Adrenal gland (tissue), 12 donors: ENCODE measurements around the gene RAB40A. TPM values are rescaled to one million over a fixed set of nuclear protein-coding genes. Genes with fewer than 3 reads are reported as not detected.

ENCODE experiments used
- DNase-seq, 7 donors: peaks; one replicate each; pipeline ENCODE4 v3.0.0-alpha.2; 2019 to 2020
- H3K27ac ChIP-seq, 5 donors: fragments of 200-600 bp; sonication (generic) in 4 of 5; 1 replicate in 3 of 5; 2 replicates in 2 of 5; pipeline versions ENCODE4 v1.5.1 to v1.8.0; 2016 to 2020; ENCODE audit warnings: mild to moderate bottlenecking in 1 of 5
- H3K27me3 ChIP-seq: fragments of 200-600 bp; 2 replicates; pipeline ENCODE4 v1.8.0; 2021
- H3K36me3 ChIP-seq, 2 donors: fragments of 200-600 bp; replicated peaks in 1 of 2; 1 replicate in 1 of 2; 2 replicates in 1 of 2; pipeline versions ENCODE4 v1.5.1 to v1.8.0; 2018 to 2022
- H3K4me1 ChIP-seq, 2 donors: fragments of 200-600 bp; replicated peaks in 1 of 2; 1 replicate in 1 of 2; 2 replicates in 1 of 2; pipeline versions ENCODE4 v1.5.1 to v1.8.0; 2018 to 2021
- H3K4me3 ChIP-seq, 4 donors: fragments of 200-600 bp; sonication (generic) in 3 of 4; one replicate each; pipeline ENCODE4 v1.5.1; 2016 to 2018
- H3K9me3 ChIP-seq, 3 donors: fragments of 200-600 bp; sonication (generic) in 1 of 3; replicated peaks in 1 of 3; 1 replicate in 2 of 3; 2 replicates in 1 of 3; pipeline versions ENCODE4 v1.5.1 to v1.8.0; 2016 to 2021
- POLR2A ChIP-seq, 2 donors: fragments of 450-650 bp; IDR thresholded peaks; one replicate each; pipeline ENCODE4 v1.6.1; 2017; ENCODE audit warnings: antibody characterized with exemption in 2 of 2, mild to moderate bottlenecking in 2 of 2, moderate library complexity in 1 of 2
- WGBS, 4 donors: extraction: QIAGEN DNeasy Blood & Tissue Kit in 2 of 4; methylation state at CpG; one replicate each; pipeline versions ENCODE4 v1.1.5 to v1.1.7; 2013 to 2017; 5-methylcytosine and 5-hydroxymethylcytosine counted together
- intact Hi-C, 2 donors: fragments of 100-400 bp; cut with DNase I; formaldehyde crosslinking; loops; one replicate each; pipeline versions ENCODE4 v1.14.1 to v1.15.0; 2022 to 2023
- polyA plus RNA-seq, 3 donors: library from polyadenylated mRNA; stranded (reverse); fragments of 200-250 nt in 2 of 3; fragments of 350-450 nt in 1 of 3; fragmentation: Illumina TruSeq in 1 of 3; extraction: RNeasy Lipid Tissue Mini Kit (QIAGEN cat#74804) in 1 of 3; gene quantifications; one replicate each; pipeline ENCODE4 v1.2.3, GENCODE V29; 2013 to 2014
- total RNA-seq, 9 donors: library from RNA; depleted of rRNA in 4 of 9; stranded (reverse); fragments of >200 nt in 4 of 9; fragments of 120-200 nt in 1 of 9; fragmentation: NEBNext Ultra II Directional in 1 of 9; extraction: Animal tissue kit (Norgen Biotek cat#: 25700) in 1 of 9; gene quantifications; one replicate each; pipeline versions ENCODE4 v1.1.0 to v1.2.4, GENCODE V29; 2013 to 2023
- TF ChIP-seq, protein P1 (sequence below), 6 experiments: fragments of 450-650 bp in 4 of 6; fragments of 200-600 bp in 2 of 6; sonication (generic) in 1 of 6; IDR thresholded peaks; 1 replicate in 5 of 6; 2 replicates in 1 of 6; pipeline versions ENCODE4 v1.5.1 to v1.8.0; 2016 to 2021; ENCODE audit warnings: antibody characterized with exemption in 6 of 6, mild to moderate bottlenecking in 2 of 6, moderate library complexity in 1 of 6
- donor health status: healthy with polysubstance abuse.
- donor health status: Bipolar disorder and iron deficiency.
- donor health status: DM: yes; HTN: yes; CAD: no.
- donor health status: DM: no; HTN: no; CAD: no.
- donor health status: DM: no; HTN: no; CAD: no.
- donor health status: DM: yes; HTN: yes; CAD: no.

RAB40A gene
- total and polyA plus RNA-seq, 12 donors = 0.65 to 3.4 (median 1.2) TPM

DNA sequence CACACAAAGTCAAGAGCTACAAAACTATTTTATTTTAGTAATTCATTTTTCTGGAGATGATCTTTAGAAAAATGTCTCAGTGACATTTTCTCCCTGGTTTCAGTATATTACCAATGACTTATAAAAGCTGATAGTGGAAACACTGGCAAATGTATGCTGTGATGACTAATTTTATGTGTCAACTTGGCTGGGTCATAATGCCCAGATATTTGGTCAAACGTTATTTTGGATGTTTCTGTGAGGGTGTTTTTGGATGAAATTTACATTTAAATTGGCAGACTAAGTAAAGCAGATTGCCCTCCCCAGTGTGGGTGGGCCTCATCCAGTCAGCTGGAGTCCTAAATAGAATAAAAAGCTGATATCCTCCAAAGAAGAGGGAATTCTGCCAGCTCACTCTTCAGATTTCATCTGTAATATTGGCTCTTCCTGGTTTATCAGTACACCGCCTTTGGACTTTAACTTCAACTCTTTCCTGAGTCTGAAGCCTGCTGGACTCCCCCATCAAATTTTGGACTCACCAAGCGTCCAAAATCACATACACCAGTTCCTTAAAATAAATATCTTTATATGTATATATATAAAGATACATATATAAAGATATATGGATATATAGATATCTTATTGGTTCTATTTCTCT is 31.2 kb upstream of the RAB40A start:
- DNase-seq = no peak
- Histone ChIP-seq H3K4me1 (no peaks in the 10 kb centered on the region), H3K36me3 (no peaks in the 10 kb centered on the region), H3K9me3 (no peaks in the 10 kb centered on the region), H3K4me3 (no peak overlapping the region), H3K27me3 (peaks cover 6% of the 10 kb centered on the region), H3K27ac (no peak overlapping the region)
- intact Hi-C loops = no loop called here
- 48 to 69% (median 62%) methylated on average over 3 of the region's 3 CpGs for WGBS, 4 donors
- TF ChIP-seq, protein P1, sequence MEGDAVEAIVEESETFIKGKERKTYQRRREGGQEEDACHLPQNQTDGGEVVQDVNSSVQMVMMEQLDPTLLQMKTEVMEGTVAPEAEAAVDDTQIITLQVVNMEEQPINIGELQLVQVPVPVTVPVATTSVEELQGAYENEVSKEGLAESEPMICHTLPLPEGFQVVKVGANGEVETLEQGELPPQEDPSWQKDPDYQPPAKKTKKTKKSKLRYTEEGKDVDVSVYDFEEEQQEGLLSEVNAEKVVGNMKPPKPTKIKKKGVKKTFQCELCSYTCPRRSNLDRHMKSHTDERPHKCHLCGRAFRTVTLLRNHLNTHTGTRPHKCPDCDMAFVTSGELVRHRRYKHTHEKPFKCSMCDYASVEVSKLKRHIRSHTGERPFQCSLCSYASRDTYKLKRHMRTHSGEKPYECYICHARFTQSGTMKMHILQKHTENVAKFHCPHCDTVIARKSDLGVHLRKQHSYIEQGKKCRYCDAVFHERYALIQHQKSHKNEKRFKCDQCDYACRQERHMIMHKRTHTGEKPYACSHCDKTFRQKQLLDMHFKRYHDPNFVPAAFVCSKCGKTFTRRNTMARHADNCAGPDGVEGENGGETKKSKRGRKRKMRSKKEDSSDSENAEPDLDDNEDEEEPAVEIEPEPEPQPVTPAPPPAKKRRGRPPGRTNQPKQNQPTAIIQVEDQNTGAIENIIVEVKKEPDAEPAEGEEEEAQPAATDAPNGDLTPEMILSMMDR (IDR thresholded peaks at IDR 0.05) = no peak
- TF ChIP-seq POLR2A (IDR thresholded peaks at IDR 0.05) = no peak

DNA sequence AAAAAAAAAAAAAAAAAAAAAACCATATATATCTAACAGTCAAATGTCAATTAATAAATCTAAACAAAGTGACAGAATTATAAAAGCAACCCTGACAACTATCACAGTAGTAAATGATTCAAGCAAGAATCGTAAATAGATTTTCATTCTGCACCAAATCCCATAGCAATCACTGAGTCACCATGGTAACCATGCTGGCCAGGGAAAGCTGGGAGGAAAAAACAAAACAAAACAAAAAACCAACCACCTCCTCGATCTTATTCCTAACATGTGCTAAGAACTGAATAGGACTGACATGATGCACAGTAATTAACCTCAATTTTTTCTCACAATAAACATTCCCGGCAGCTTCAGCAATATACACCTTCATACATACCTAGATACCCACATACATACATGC is 30.6 kb upstream of the RAB40A start:
- H3K36me3 ChIP-seq = no peaks in the 10 kb centered on the region
- no peak overlapping the region for H3K4me3 ChIP-seq
- intact Hi-C loops = no loop called here
- TF ChIP-seq, protein P1 (IDR thresholded peaks at IDR 0.05) = no peak
- no peak for TF ChIP-seq POLR2A (IDR thresholded peaks at IDR 0.05)
- peaks cover 6% of the 10 kb centered on the region for H3K27me3 ChIP-seq
- no peaks in the 10 kb centered on the region for H3K4me1 ChIP-seq
- DNase-seq = no peak
- no peaks in the 10 kb centered on the region for H3K9me3 ChIP-seq
- no peak overlapping the region for H3K27ac ChIP-seq
- 56 to 67% (median 66%) methylated on average over 3 of the region's 3 CpGs for WGBS, 4 donors

DNA sequence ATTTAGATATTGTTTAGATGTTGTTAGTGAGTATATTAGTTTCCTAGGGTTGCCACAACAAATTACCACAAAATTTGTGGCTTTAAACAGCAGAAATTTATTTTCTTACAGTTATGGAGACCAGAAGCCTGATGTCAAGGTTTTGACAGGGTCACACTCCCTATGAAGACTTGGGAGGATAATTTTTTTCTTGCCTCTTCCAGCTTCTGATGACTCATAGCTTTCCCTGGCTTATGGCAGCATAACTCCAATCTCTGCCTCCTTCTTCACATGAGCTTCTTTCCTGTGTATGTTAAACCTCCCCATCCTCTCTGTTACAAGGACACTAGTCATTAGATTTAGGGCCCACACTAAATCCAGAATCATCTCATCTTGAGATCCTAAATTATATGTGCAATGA is 20.9 kb upstream of the RAB40A start:
- no peaks in the 10 kb centered on the region for H3K9me3 ChIP-seq
- H3K4me3 ChIP-seq = no peak overlapping the region
- intact Hi-C loops = no loop called here
- DNase-seq = no peak
- H3K27ac ChIP-seq = peak overlapping the region in 2 of 5 donors; percentile 54 to 69
- TF ChIP-seq, protein P1 (IDR thresholded peaks at IDR 0.05) = no peak
- no peak for TF ChIP-seq POLR2A (IDR thresholded peaks at IDR 0.05)
- peaks cover 8% of the 10 kb centered on the region for H3K27me3 ChIP-seq
- H3K36me3 ChIP-seq = no peaks in the 10 kb centered on the region
- no peaks in the 10 kb centered on the region for H3K4me1 ChIP-seq

DNA sequence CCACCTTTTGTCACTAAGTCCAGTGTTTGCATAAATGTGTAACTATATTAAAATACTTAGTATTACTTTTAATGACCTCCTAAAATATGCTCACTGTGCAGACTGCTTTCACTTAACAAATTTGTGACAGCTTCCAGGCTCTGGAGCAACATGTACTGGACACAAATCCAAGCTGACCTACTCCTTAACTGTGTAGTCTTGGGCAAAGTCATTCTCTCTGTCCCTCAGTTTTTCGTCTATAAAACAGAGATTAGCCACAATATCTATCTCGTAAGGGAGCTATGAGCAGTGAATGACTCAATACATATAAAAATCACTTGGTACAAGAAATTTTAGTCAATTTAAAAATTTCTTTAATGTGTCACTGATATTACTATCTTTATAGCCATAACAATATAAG is 20.4 kb upstream of the RAB40A start:
- WGBS, 4 donors = 42 to 55% (median 45%) methylated on average over 2 of the region's 2 CpGs
- DNase-seq = no peak
- Histone ChIP-seq H3K4me3 (no peak overlapping the region), H3K9me3 (no peaks in the 10 kb centered on the region), H3K36me3 (no peaks in the 10 kb centered on the region), H3K4me1 (no peaks in the 10 kb centered on the region), H3K27me3 (peaks cover 8% of the 10 kb centered on the region), H3K27ac (peak overlapping the region in 2 of 5 donors; percentile 54 to 69)
- intact Hi-C loops = loop anchor here (10.0 kb wide), 2 partner anchors 135 to 165 kb away; no protein-coding TSS in a partner anchor
- TF ChIP-seq, protein P1 (IDR thresholded peaks at IDR 0.05) = no peak
- TF ChIP-seq POLR2A (IDR thresholded peaks at IDR 0.05) = no peak
